Measurements from ENCODE around the gene HLA-E.
"Not testable (repeated sequence)": the region's sequence is repeated elsewhere in the genome, so short reads cannot be mapped to it uniquely, and the experiment has no call there.

HLA-E gene

DNA sequence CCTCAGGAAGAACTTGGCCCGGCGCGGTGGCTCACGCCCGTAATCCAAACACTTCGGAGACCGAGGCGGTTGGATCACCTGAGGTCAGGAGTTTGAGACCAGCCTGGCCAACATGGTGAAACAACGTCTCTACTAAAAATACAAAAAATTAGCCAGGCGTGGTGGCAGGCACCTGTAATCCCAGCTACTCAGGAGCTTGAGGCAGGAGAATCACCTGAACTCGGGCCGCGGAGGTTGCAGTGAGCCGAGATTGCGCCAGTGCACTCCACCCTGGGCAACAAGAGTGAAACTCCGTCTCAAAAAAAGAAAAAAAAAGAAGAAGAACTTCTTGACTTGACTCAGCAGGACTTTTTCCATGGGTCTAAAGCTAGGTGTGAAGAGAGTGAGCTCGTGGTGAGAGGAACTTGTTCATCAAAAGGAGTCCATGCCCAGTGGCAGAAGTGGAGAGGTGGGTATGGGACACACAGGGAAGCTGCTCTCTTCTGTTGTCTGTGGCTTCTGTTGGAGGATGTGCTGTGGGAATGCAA lies 40.1 kb downstream of the HLA-E start:
- not testable (repeated sequence) for H3K4me2 ChIP-seq (ENCODE audit: low read length, poor library complexity, severe bottlenecking); DNase-seq; H2BK15ac ChIP-seq (ENCODE audit: low read depth, poor library complexity, severe bottlenecking); H3K9me3 ChIP-seq (ENCODE audit: control insufficient read depth, low read length); H3K27ac ChIP-seq (ENCODE audit: low read length, poor library complexity, severe bottlenecking); H4K91ac ChIP-seq (ENCODE audit: low read length); H3K4ac ChIP-seq (ENCODE audit: low read depth in 1 of 2, low read length in 2 of 2); H2BK12ac ChIP-seq (ENCODE audit: low read length in 2 of 2); H3K23ac ChIP-seq (ENCODE audit: low read length in 2 of 2); H3K14ac ChIP-seq (ENCODE audit: low read length in 2 of 2); H3K9ac ChIP-seq (ENCODE audit: low read length); H4K8ac ChIP-seq (ENCODE audit: low read length); H3K4me1 ChIP-seq (ENCODE audit: control insufficient read depth, insufficient read depth, low read depth, low read length); H3K4me3 ChIP-seq (ENCODE audit: insufficient read depth in 1 of 2, low read depth in 1 of 2, low read length in 2 of 2); H3K27me3 ChIP-seq (ENCODE audit: control insufficient read depth in 1 of 2, insufficient read depth in 1 of 2, low read length in 2 of 2); H2BK120ac ChIP-seq (ENCODE audit: low read depth, low read length); H2AK5ac ChIP-seq (ENCODE audit: low read length, severe bottlenecking); H3K36me3 ChIP-seq (ENCODE audit: control insufficient read depth in 1 of 2, insufficient read depth in 2 of 2, low read depth in 1 of 2, low read length in 2 of 2); H3K18ac ChIP-seq (ENCODE audit: low read depth in 1 of 2, low read length in 2 of 2); H2AFZ ChIP-seq (ENCODE audit: low read depth, low read length); H3K79me1 ChIP-seq (replicated peaks; ENCODE audit: low read length, poor library complexity, severe bottlenecking); H2BK5ac ChIP-seq (ENCODE audit: low read depth, low read length, poor library complexity, severe bottlenecking)
- 92% methylated on average over 17 of the region's 17 CpGs for WGBS

- H3K36me3 ChIP-seq (ENCODE audit: control insufficient read depth in 1 of 2, insufficient read depth in 2 of 2, low read depth in 1 of 2, low read length in 2 of 2), result no peaks in the 10 kb centered on the region
- H2AFZ ChIP-seq (ENCODE audit: low read depth, low read length), result no peak overlapping the region
- no peak overlapping the region for H3K4ac ChIP-seq (ENCODE audit: low read depth in 1 of 2, low read length in 2 of 2)
- H3K4me2 ChIP-seq (ENCODE audit: low read length, poor library complexity, severe bottlenecking), result no peak overlapping the region
- 100% methylated on average over 1 of the region's 2 CpGs for WGBS
- H3K9ac ChIP-seq (ENCODE audit: low read length), result no peak overlapping the region
- H2BK12ac ChIP-seq (ENCODE audit: low read length in 2 of 2), result no peak overlapping the region
- H3K4me1 ChIP-seq (ENCODE audit: control insufficient read depth, insufficient read depth, low read depth, low read length), result peaks cover 5% of the 10 kb centered on the region
- DNase-seq, result no peak
- H3K4me3 ChIP-seq (ENCODE audit: insufficient read depth in 1 of 2, low read depth in 1 of 2, low read length in 2 of 2), result no peak overlapping the region
- no peaks in the 10 kb centered on the region for H3K79me1 ChIP-seq (replicated peaks; ENCODE audit: low read length, poor library complexity, severe bottlenecking)
- no peak overlapping the region for H3K14ac ChIP-seq (ENCODE audit: low read length in 2 of 2)
- H3K18ac ChIP-seq (ENCODE audit: low read depth in 1 of 2, low read length in 2 of 2), result no peak overlapping the region
- H3K27me3 ChIP-seq (ENCODE audit: control insufficient read depth in 1 of 2, insufficient read depth in 1 of 2, low read length in 2 of 2), result no peaks in the 10 kb centered on the region
- H2BK120ac ChIP-seq (ENCODE audit: low read depth, low read length), result no peak overlapping the region
- no peak overlapping the region for H3K27ac ChIP-seq (ENCODE audit: low read length, poor library complexity, severe bottlenecking)
- no peak overlapping the region for H3K23ac ChIP-seq (ENCODE audit: low read length in 2 of 2)
- no peaks in the 10 kb centered on the region for H3K9me3 ChIP-seq (ENCODE audit: control insufficient read depth, low read length)
- no peak overlapping the region for H4K8ac ChIP-seq (ENCODE audit: low read length)
- no peak overlapping the region for H2AK5ac ChIP-seq (ENCODE audit: low read length, severe bottlenecking)
- no peak overlapping the region for H2BK15ac ChIP-seq (ENCODE audit: low read depth, poor library complexity, severe bottlenecking)
- no peak overlapping the region for H2BK5ac ChIP-seq (ENCODE audit: low read depth, low read length, poor library complexity, severe bottlenecking)
- H4K91ac ChIP-seq (ENCODE audit: low read length), result no peak overlapping the region
Measured at GRCh38 chr6:30530014-30530413, 40.7 kb downstream of the HLA-E start.

- no peak overlapping the region for H3K4ac ChIP-seq (ENCODE audit: low read depth in 1 of 2, low read length in 2 of 2)
- no peak overlapping the region for H3K4me3 ChIP-seq (ENCODE audit: insufficient read depth in 1 of 2, low read depth in 1 of 2, low read length in 2 of 2)
- H2BK12ac ChIP-seq (ENCODE audit: low read length in 2 of 2), result no peak overlapping the region
- no peak for DNase-seq
- no peak overlapping the region for H4K91ac ChIP-seq (ENCODE audit: low read length)
- no peak overlapping the region for H3K4me2 ChIP-seq (ENCODE audit: low read length, poor library complexity, severe bottlenecking)
- H3K14ac ChIP-seq (ENCODE audit: low read length in 2 of 2), result no peak overlapping the region
- no peak overlapping the region for H2AFZ ChIP-seq (ENCODE audit: low read depth, low read length)
- 73% methylated on average over 11 of the region's 15 CpGs for WGBS
- H3K18ac ChIP-seq (ENCODE audit: low read depth in 1 of 2, low read length in 2 of 2), result no peak overlapping the region
- H3K23ac ChIP-seq (ENCODE audit: low read length in 2 of 2), result no peak overlapping the region
- H2BK120ac ChIP-seq (ENCODE audit: low read depth, low read length), result no peak overlapping the region
- H2BK15ac ChIP-seq (ENCODE audit: low read depth, poor library complexity, severe bottlenecking), result no peak overlapping the region
- H3K79me1 ChIP-seq (replicated peaks; ENCODE audit: low read length, poor library complexity, severe bottlenecking), result no peaks in the 10 kb centered on the region
- H4K8ac ChIP-seq (ENCODE audit: low read length), result no peak overlapping the region
- H3K27ac ChIP-seq (ENCODE audit: low read length, poor library complexity, severe bottlenecking), result no peak overlapping the region
- H3K9me3 ChIP-seq (ENCODE audit: control insufficient read depth, low read length), result no peaks in the 10 kb centered on the region
- H3K27me3 ChIP-seq (ENCODE audit: control insufficient read depth in 1 of 2, insufficient read depth in 1 of 2, low read length in 2 of 2), result no peaks in the 10 kb centered on the region
- H3K36me3 ChIP-seq (ENCODE audit: control insufficient read depth in 1 of 2, insufficient read depth in 2 of 2, low read depth in 1 of 2, low read length in 2 of 2), result no peaks in the 10 kb centered on the region
- H2BK5ac ChIP-seq (ENCODE audit: low read depth, low read length, poor library complexity, severe bottlenecking), result no peak overlapping the region
- H3K9ac ChIP-seq (ENCODE audit: low read length), result no peak overlapping the region
- H2AK5ac ChIP-seq (ENCODE audit: low read length, severe bottlenecking), result no peak overlapping the region
- no peaks in the 10 kb centered on the region for H3K4me1 ChIP-seq (ENCODE audit: control insufficient read depth, insufficient read depth, low read depth, low read length)
Measured at GRCh38 chr6:30533460-30534294, 44.4 kb downstream of the HLA-E start.

DNA sequence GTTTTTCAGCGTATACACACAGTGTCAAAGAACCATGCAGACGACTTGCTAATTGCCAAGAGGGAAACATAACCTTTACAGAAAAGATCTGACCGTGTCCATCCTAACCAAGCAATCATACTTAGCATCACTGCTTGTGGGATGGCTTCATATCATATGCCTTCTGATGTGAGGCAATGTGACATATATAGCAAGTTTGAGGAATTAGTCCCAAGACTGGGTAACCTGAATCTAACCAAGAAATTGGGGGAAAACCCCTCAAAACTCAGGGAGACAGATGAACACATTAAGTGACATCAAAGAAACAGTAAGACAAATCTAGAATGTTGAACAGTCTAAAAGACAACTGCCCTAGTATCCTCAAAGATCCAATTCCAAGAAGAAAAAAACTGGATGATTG lies 48.6 kb downstream of the HLA-E start:
- no peak overlapping the region for H3K9ac ChIP-seq (ENCODE audit: low read length)
- H4K8ac ChIP-seq (ENCODE audit: low read length), result no peak overlapping the region
- H3K14ac ChIP-seq (ENCODE audit: low read length in 2 of 2), result no peak overlapping the region
- H2BK5ac ChIP-seq (ENCODE audit: low read depth, low read length, poor library complexity, severe bottlenecking), result no peak overlapping the region
- H3K79me1 ChIP-seq (replicated peaks; ENCODE audit: low read length, poor library complexity, severe bottlenecking), result no peaks in the 10 kb centered on the region
- no peak for DNase-seq
- H2BK120ac ChIP-seq (ENCODE audit: low read depth, low read length), result no peak overlapping the region
- WGBS, result 89% methylated on average over 2 of the region's 3 CpGs
- H3K36me3 ChIP-seq (ENCODE audit: control insufficient read depth in 1 of 2, insufficient read depth in 2 of 2, low read depth in 1 of 2, low read length in 2 of 2), result peaks cover 0 to 4% of the 10 kb centered on the region in 2 experiments
- no peak overlapping the region for H3K27ac ChIP-seq (ENCODE audit: low read length, poor library complexity, severe bottlenecking)
- H3K23ac ChIP-seq (ENCODE audit: low read length in 2 of 2), result no peak overlapping the region
- H2AK5ac ChIP-seq (ENCODE audit: low read length, severe bottlenecking), result no peak overlapping the region
- H3K4ac ChIP-seq (ENCODE audit: low read depth in 1 of 2, low read length in 2 of 2), result no peak overlapping the region
- no peaks in the 10 kb centered on the region for H3K9me3 ChIP-seq (ENCODE audit: control insufficient read depth, low read length)
- H2BK12ac ChIP-seq (ENCODE audit: low read length in 2 of 2), result no peak overlapping the region
- H2BK15ac ChIP-seq (ENCODE audit: low read depth, poor library complexity, severe bottlenecking), result no peak overlapping the region
- H4K91ac ChIP-seq (ENCODE audit: low read length), result no peak overlapping the region
- no peaks in the 10 kb centered on the region for H3K27me3 ChIP-seq (ENCODE audit: control insufficient read depth in 1 of 2, insufficient read depth in 1 of 2, low read length in 2 of 2)
- H3K4me3 ChIP-seq (ENCODE audit: insufficient read depth in 1 of 2, low read depth in 1 of 2, low read length in 2 of 2), result no peak overlapping the region
- H2AFZ ChIP-seq (ENCODE audit: low read depth, low read length), result no peak overlapping the region
- no peak overlapping the region for H3K18ac ChIP-seq (ENCODE audit: low read depth in 1 of 2, low read length in 2 of 2)
- no peak overlapping the region for H3K4me2 ChIP-seq (ENCODE audit: low read length, poor library complexity, severe bottlenecking)
- H3K4me1 ChIP-seq (ENCODE audit: control insufficient read depth, insufficient read depth, low read depth, low read length), result no peaks in the 10 kb centered on the region

Measured in mesenchymal stem cell (in vitro differentiated cells and primary cell).